22Rv1 (cell line): Measurements from ENCODE around the gene ERCC2.

ENCODE experiments used
- H3K27ac ChIP-seq: fragments of 450-650 bp; 2 replicates; pipeline ENCODE4 v1.5.1; 2017
- ZFX ChIP-seq: fragments of 450-650 bp; IDR thresholded peaks from 2 replicates; pipeline ENCODE4 v1.6.1; 2017; ENCODE audit warnings: antibody characterized with exemption, borderline replicate concordance
- TF ChIP-seq, protein P1 (sequence below): fragments of 450-650 bp; IDR thresholded peaks from 2 replicates; pipeline ENCODE4 v1.5.1; 2017; ENCODE audit warnings: mild to moderate bottlenecking

The ERCC2 gene

GRCh38 chr19:45370410-45371204 lies at the start of gene ERCC2:
TSS of gene ERCC2 (minus strand) at chr19:45370573. CDS start at chr19:45370540, 33 bp downstream.
- H3K27ac ChIP-seq: peak within 1 kb of the TSS; percentile 95
- no peak for TF ChIP-seq ZFX
- TF ChIP-seq, protein P1, sequence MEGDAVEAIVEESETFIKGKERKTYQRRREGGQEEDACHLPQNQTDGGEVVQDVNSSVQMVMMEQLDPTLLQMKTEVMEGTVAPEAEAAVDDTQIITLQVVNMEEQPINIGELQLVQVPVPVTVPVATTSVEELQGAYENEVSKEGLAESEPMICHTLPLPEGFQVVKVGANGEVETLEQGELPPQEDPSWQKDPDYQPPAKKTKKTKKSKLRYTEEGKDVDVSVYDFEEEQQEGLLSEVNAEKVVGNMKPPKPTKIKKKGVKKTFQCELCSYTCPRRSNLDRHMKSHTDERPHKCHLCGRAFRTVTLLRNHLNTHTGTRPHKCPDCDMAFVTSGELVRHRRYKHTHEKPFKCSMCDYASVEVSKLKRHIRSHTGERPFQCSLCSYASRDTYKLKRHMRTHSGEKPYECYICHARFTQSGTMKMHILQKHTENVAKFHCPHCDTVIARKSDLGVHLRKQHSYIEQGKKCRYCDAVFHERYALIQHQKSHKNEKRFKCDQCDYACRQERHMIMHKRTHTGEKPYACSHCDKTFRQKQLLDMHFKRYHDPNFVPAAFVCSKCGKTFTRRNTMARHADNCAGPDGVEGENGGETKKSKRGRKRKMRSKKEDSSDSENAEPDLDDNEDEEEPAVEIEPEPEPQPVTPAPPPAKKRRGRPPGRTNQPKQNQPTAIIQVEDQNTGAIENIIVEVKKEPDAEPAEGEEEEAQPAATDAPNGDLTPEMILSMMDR: no peak

DNA sequence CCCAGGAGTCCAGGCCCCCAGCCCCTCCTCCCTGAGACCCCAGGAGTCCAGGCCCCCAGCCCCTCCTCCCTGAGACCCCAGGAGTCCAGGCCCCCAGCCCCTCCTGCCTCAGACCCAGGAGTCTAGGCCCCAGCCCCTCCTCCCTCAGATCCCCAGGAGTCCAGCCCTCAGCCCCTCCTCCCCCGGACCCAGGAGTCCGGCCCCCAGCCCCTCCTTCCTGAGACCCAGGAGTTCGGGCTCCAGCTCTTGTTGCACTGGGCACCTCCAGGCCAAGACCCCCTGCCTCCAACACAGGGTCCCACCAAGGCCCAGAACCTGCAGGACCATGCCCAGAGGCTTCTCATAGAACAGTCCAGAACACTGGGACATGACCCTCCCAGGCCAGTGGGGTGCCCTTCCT lies 49.5 kb upstream of the ERCC2 start:
- no peak overlapping the region for H3K27ac ChIP-seq
- TF ChIP-seq, protein P1: no peak
- TF ChIP-seq ZFX: no peak

GRCh38 chr19:45419396-45419795 lies 49.0 kb upstream of the ERCC2 start:
- H3K27ac ChIP-seq: no peak overlapping the region

DNA sequence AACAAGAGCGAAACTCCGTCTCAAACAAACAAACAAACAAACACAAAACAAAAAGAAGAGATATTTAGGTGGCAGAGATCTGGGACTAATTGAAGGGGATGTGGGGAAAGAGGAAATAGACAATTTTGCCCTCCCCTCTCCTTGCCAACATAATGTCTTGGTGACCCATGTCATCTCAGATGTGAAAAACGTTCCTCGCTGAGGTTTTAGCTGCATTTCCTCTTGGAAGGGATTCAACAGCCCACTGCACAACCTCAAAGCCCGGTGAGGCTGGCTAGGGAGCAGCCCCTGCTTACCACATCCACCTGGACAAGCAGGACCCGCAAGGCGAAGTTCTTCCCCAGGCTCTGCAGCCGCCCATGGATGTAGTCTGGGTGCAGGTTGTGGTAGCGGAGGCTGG lies 48.4 kb upstream of the ERCC2 start:
- H3K27ac ChIP-seq: no peak overlapping the region
- TF ChIP-seq ZFX: no peak
- TF ChIP-seq, protein P1: no peak

More at GRCh38 chr19:45419396-45419795, 49.0 kb upstream of the ERCC2 start:
- TF ChIP-seq ZFX: no peak
- TF ChIP-seq, protein P1: no peak

GRCh38 chr19:45417151-45417550 lies 46.8 kb upstream of the ERCC2 start:
- TF ChIP-seq, protein P1: no peak
- TF ChIP-seq ZFX: no peak
- no peak overlapping the region for H3K27ac ChIP-seq

GRCh38 chr19:45414468-45414867 lies 44.1 kb upstream of the ERCC2 start:
- TF ChIP-seq ZFX: no peak
- no peak overlapping the region for H3K27ac ChIP-seq

- TF ChIP-seq, protein P1: no peak
- TF ChIP-seq ZFX: no peak
- H3K27ac ChIP-seq: peak overlapping the region; percentile 13; the same call in 1 of the 2 replicates
These were observed 43.1 kb upstream of the ERCC2 start for GRCh38 chr19:45413497-45413896.

DNA sequence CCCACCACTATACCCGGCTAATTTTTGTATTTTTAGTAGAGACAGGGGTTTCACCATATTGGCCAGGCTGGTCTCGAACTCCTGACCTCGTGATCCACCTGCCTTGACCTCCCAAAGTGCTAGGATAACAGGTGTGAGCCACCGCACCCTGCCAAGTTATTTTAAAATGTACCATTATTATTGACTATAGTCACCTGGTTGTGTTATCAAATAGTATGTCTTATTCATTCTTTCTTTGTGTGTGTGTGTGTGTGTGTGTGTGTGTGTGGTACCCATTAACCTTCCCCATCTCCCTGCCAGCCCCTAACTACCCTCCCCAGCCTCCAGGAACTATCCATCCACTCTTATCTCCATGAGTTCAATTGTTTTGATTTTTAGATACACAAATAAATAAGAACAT lies 40.0 kb upstream of the ERCC2 start:
- H3K27ac ChIP-seq: peak overlapping the region; percentile 36; the same call in 1 of the 2 replicates
